ENCODE results near the gene EFNB2.

Gene EFNB2

DNA sequence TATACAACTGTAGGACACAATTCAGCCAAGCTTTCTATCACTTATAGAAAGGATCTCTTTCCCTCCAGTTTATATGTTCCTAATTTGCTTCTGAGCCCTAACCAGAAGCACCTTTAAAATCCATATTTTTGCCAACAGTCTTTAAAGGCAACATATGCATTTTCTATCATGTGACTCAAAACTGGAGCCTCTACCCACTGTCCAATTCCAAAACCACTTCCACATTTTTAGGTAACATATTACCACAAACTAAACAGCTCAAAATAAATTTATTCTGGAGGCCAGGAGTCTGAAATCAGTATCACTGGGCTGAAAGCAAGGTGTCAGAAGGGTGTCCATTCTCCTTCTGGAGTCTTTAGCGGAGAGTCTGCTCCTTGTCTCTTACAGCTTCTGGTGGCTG lies 15.9 kb upstream of the EFNB2 start:
- DNase-seq (ENCODE audit: low read depth), result no peak
- no peak overlapping the region for H3K4me3 ChIP-seq (ENCODE audit: control insufficient read depth, low read depth, low read length)
- TF ChIP-seq, protein P1, sequence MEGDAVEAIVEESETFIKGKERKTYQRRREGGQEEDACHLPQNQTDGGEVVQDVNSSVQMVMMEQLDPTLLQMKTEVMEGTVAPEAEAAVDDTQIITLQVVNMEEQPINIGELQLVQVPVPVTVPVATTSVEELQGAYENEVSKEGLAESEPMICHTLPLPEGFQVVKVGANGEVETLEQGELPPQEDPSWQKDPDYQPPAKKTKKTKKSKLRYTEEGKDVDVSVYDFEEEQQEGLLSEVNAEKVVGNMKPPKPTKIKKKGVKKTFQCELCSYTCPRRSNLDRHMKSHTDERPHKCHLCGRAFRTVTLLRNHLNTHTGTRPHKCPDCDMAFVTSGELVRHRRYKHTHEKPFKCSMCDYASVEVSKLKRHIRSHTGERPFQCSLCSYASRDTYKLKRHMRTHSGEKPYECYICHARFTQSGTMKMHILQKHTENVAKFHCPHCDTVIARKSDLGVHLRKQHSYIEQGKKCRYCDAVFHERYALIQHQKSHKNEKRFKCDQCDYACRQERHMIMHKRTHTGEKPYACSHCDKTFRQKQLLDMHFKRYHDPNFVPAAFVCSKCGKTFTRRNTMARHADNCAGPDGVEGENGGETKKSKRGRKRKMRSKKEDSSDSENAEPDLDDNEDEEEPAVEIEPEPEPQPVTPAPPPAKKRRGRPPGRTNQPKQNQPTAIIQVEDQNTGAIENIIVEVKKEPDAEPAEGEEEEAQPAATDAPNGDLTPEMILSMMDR (IDR thresholded peaks at IDR 0.05; ENCODE audit: control insufficient read depth, insufficient read depth, low read depth, low read length, missing control alignments), result no peak

DNA sequence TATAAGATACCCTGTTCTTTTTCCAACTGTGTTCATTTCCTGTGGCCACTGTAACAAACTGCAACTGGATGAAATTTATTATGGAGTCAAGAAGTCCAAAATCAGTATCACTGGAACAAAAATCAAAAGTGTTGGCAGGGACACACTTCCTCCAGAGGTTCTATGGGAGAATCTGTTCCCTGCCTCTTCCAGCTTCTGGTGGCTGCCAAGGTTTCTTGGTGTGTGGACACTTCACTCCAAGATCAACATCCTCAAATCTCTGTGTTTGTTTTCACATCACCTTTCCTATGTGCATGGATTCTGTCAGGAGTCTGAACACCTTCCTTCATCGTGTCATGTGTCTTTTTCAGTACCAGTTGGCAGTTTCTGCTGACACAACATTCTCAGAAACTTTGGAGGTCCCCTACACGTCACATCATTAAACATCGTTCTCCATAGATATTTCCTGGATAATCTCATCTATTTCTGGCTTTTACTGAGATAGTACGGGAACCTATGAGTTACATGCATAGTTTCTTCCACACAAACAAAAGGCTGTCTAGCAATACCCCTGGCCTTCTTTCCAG lies 15.2 kb upstream of the EFNB2 start:
- no peak overlapping the region for H3K4me3 ChIP-seq (ENCODE audit: control insufficient read depth, low read depth, low read length)
- no peak for DNase-seq (ENCODE audit: low read depth)
- TF ChIP-seq, protein P1 (IDR thresholded peaks at IDR 0.05; ENCODE audit: control insufficient read depth, insufficient read depth, low read depth, low read length, missing control alignments), result no peak

GRCh38 chr13:106548064-106548696 lies 12.7 kb upstream of the EFNB2 start:
- TF ChIP-seq, protein P1 (IDR thresholded peaks at IDR 0.05; ENCODE audit: control insufficient read depth, insufficient read depth, low read depth, low read length, missing control alignments), result no peak
- no peak for DNase-seq (ENCODE audit: low read depth)
- H3K4me3 ChIP-seq (ENCODE audit: control insufficient read depth, low read depth, low read length), result no peak overlapping the region

DNA sequence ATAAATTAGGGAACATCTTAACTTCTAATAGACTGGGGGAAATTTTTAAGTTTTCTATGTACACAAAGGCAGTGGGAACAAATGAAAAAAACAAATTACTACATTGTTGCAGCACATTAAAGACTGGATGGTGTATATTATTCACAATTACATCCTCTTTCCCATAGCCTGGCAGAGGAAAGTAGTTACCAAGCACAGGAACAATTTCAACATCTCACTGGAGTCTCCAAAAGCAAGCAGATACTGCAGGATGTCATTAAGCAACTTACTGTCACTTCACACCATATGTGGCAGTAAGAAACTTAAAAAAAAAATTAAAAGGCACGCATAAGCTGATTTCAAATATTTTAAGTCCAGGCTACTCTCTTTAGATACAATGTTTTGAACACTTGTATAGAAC lies 6.4 kb upstream of the EFNB2 start:
- no peak overlapping the region for H3K4me3 ChIP-seq (ENCODE audit: control insufficient read depth, low read depth, low read length)
- TF ChIP-seq, protein P1 (IDR thresholded peaks at IDR 0.05; ENCODE audit: control insufficient read depth, insufficient read depth, low read depth, low read length, missing control alignments), result no peak
- DNase-seq (ENCODE audit: low read depth), result no peak

DNA sequence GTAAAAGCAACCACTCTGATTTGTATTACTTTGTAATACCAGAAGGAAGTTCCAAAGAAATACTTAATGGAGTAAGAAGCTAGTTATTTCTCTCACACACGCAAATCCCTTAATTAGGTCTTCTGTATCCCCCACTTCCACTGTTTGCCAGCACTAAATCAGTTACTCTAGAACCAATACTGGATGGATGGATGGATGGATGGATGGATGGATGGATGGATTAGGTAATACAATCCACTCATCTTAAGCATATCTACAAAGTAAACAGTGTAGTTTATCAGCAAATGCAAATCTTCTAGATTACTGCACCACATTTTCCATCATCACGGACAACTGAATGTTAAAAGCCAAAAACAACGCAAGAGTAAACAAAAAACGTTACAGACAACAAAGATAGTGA lies 5.2 kb upstream of the EFNB2 start:
- no peak overlapping the region for H3K4me3 ChIP-seq (ENCODE audit: control insufficient read depth, low read depth, low read length)
- TF ChIP-seq, protein P1 (IDR thresholded peaks at IDR 0.05; ENCODE audit: control insufficient read depth, insufficient read depth, low read depth, low read length, missing control alignments), result no peak
- no peak for DNase-seq (ENCODE audit: low read depth)

DNA sequence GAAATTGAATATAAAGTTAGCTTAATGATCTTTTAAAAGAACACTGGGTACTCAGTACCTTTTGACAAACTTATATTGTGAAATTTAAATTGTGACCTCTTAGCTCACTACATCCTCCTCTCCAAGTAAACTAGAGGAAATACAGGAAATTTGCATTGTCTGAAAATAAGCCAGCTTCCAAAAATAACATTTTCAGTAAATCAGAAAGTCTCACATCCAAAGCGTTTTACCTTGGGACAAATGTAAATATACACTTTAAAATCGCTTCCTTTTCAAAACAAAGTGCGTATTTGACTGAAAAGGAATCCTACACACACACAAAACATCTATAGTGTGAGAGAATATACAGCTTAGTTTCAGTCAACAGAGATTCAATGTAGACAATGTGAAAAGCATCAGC lies 2.1 kb upstream of the EFNB2 start:
- no peak overlapping the region for H3K4me3 ChIP-seq (ENCODE audit: control insufficient read depth, low read depth, low read length)
- DNase-seq (ENCODE audit: low read depth), result no peak
- TF ChIP-seq, protein P1 (IDR thresholded peaks at IDR 0.05; ENCODE audit: control insufficient read depth, insufficient read depth, low read depth, low read length, missing control alignments), result no peak
